HEK293 (cell line): ENCODE results near the gene ST7.
A peak's percentile ranks its signal among the peaks of the same experiment; 100 is the strongest.

ENCODE experiments used
- CTCF ChIA-PET: fragments of 350-600 bp; formaldehyde crosslinking; extraction: SDS; loops from one replicate; lab custom pipeline; 2021; ENCODE audit warnings: antibody characterized with exemption; lab: Yijun Ruan, JAX
- POLR2A ChIA-PET: fragments of 300-600 bp; formaldehyde crosslinking; extraction: SDS; loops from one replicate; lab custom pipeline; 2020; ENCODE audit warnings: antibody characterized with exemption, inconsistent platforms; lab: Yijun Ruan, JAX
- H3K27ac ChIP-seq: fragments of 200-500 bp; sonication (Bioruptor generic); 2 replicates; pipeline ENCODE4 v1.5.1; 2014; ENCODE audit warnings: low read depth, low read length, control low read depth, inconsistent platforms; ENCODE audit errors: extremely low read depth
- H3K36me3 ChIP-seq, 2 experiments: fragments of 200-500 bp in 1 of 2; sonication (Bioruptor generic) in 1 of 2; 1 replicate in 1 of 2; 2 replicates in 1 of 2; pipeline ENCODE4 v1.5.1; 2014 to 2017; ENCODE audit warnings: inconsistent platforms in 2 of 2, low read length in 2 of 2; ENCODE audit not compliant: control insufficient read depth in 2 of 2, insufficient read depth in 1 of 2
- H3K4me1 ChIP-seq: fragments of 200-500 bp; sonication (Bioruptor generic); 2 replicates; pipeline ENCODE4 v1.5.1; 2014; ENCODE audit warnings: mild to moderate bottlenecking, low read length, inconsistent platforms; ENCODE audit not compliant: control insufficient read depth, insufficient read depth
- H3K4me3 ChIP-seq: 2 replicates; pipeline ENCODE4 v1.5.1; 2011; ENCODE audit warnings: low read depth, mild to moderate bottlenecking, control low read depth, low read length, moderate library complexity
- H3K9me3 ChIP-seq: fragments of 200-500 bp; sonication (Bioruptor generic); 2 replicates; pipeline ENCODE4 v1.5.1; 2014; ENCODE audit warnings: low read depth, low read length, inconsistent platforms; ENCODE audit not compliant: control insufficient read depth, insufficient read depth
- MEIS1 ChIP-seq: sonication (generic); formaldehyde crosslinking; IDR thresholded peaks from 2 replicates; pipeline ENCODE4 v1.8.1; 2022; ENCODE audit warnings: missing genetic modification reagents, mild to moderate bottlenecking, borderline replicate concordance
- TRIM28 ChIP-seq: IDR thresholded peaks from 2 replicates; pipeline ENCODE4 v1.6.1; 2011; ENCODE audit warnings: low read length, control low read depth, borderline replicate concordance
- ZBTB17 ChIP-seq: fragments of 450-650 bp; formaldehyde crosslinking; IDR thresholded peaks from 2 replicates; pipeline ENCODE4 v1.5.1; 2016; ENCODE audit warnings: missing biosample characterization, missing genetic modification characterization
- ZBTB21 ChIP-seq: fragments of 450-650 bp; formaldehyde crosslinking; IDR thresholded peaks from 2 replicates; pipeline ENCODE4 v1.5.1; 2017; ENCODE audit warnings: missing biosample characterization, missing genetic modification characterization
- ZNF10 ChIP-seq: fragments of 450-650 bp; formaldehyde crosslinking; IDR thresholded peaks from 2 replicates; pipeline ENCODE4 v1.5.1; 2017; ENCODE audit warnings: missing biosample characterization, missing genetic modification characterization
- ZNF132 ChIP-seq: fragments of 450-650 bp; formaldehyde crosslinking; IDR thresholded peaks from 2 replicates; pipeline ENCODE4 v1.5.1; 2017; ENCODE audit warnings: missing biosample characterization, missing genetic modification characterization, borderline replicate concordance
- ZNF155 ChIP-seq: fragments of 450-650 bp; formaldehyde crosslinking; IDR thresholded peaks from 2 replicates; pipeline ENCODE4 v1.5.1; 2016; ENCODE audit warnings: missing biosample characterization, missing genetic modification characterization
- ZNF16 ChIP-seq: fragments of 450-650 bp; formaldehyde crosslinking; IDR thresholded peaks from 2 replicates; pipeline ENCODE4 v1.5.1; 2016; ENCODE audit warnings: low read depth, missing biosample characterization, missing genetic modification characterization
- ZNF184 ChIP-seq: fragments of 450-650 bp; IDR thresholded peaks from 2 replicates; pipeline ENCODE4 v1.5.1; 2018; ENCODE audit warnings: missing biosample characterization, mild to moderate bottlenecking, missing genetic modification characterization
- ZNF2 ChIP-seq: fragments of 450-650 bp; formaldehyde crosslinking; IDR thresholded peaks from 2 replicates; pipeline ENCODE4 v1.5.1; 2016; ENCODE audit warnings: missing biosample characterization, missing genetic modification characterization
- ZNF433 ChIP-seq: fragments of 450-650 bp; formaldehyde crosslinking; IDR thresholded peaks from 2 replicates; pipeline ENCODE4 v1.5.1; 2016; ENCODE audit warnings: missing biosample characterization, missing genetic modification characterization, low read depth
- ZNF514 ChIP-seq: fragments of 450-650 bp; formaldehyde crosslinking; IDR thresholded peaks from 2 replicates; pipeline ENCODE4 v1.5.1; 2016; ENCODE audit warnings: missing biosample characterization, missing genetic modification characterization
- ZNF529 ChIP-seq: fragments of 450-650 bp; formaldehyde crosslinking; IDR thresholded peaks from 2 replicates; pipeline ENCODE4 v1.5.1; 2017; ENCODE audit warnings: missing genetic modification characterization, missing biosample characterization; ENCODE audit not compliant: insufficient replicate concordance
- ZNF561 ChIP-seq: fragments of 450-650 bp; IDR thresholded peaks from 2 replicates; pipeline ENCODE4 v1.5.1; 2018; ENCODE audit warnings: missing biosample characterization, missing genetic modification characterization, borderline replicate concordance
- ZNF585B ChIP-seq: fragments of 450-650 bp; formaldehyde crosslinking; IDR thresholded peaks from 2 replicates; pipeline ENCODE4 v1.5.1; 2016; ENCODE audit warnings: missing biosample characterization, missing genetic modification characterization
- ZNF785 ChIP-seq: fragments of 450-650 bp; formaldehyde crosslinking; IDR thresholded peaks from 2 replicates; pipeline ENCODE4 v1.5.1; 2016; ENCODE audit warnings: missing biosample characterization, missing genetic modification characterization
- ZNF792 ChIP-seq: fragments of 450-650 bp; formaldehyde crosslinking; IDR thresholded peaks from 2 replicates; pipeline ENCODE4 v1.5.1; 2016; ENCODE audit warnings: missing biosample characterization, missing genetic modification characterization
- TF ChIP-seq, protein P1 (sequence below): fragments of 450-650 bp; formaldehyde crosslinking; IDR thresholded peaks from 2 replicates; pipeline ENCODE4 v1.5.1; 2016; ENCODE audit warnings: missing biosample characterization, missing genetic modification characterization
- TF ChIP-seq, protein P2 (sequence below): fragments of 450-650 bp; formaldehyde crosslinking; IDR thresholded peaks from 2 replicates; pipeline ENCODE4 v1.5.1; 2017; ENCODE audit warnings: missing biosample characterization, mild to moderate bottlenecking, missing genetic modification characterization, moderate library complexity
- TF ChIP-seq, protein P3 (sequence below): fragments of 450-650 bp; formaldehyde crosslinking; IDR thresholded peaks from 2 replicates; pipeline ENCODE4 v1.5.1; 2016; ENCODE audit warnings: missing biosample characterization, missing genetic modification characterization

The ST7 gene

DNA sequence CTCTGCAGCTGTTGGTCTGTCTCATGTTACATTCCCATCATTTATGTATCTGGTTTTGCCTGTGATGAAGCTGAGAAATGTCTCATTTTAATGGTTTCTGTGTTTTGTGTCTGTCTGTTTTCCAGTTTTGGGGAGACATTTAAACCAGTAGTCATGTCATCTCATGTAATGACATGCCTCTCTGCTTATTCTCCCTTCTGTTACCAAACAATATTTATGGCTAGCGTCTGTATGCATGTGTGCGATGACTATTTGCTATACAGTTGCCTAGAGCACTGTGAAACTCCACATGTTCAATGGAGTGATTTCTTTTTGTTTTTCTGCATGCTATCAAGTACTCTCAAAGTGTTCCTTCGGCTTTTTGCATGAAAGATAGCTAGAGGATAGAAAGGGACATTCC, 132.0 kb downstream of the ST7 start:
- ChIA-PET POLR2A (no interaction called here), CTCF (interaction anchor here (0.6 to 1.1 kb wide), 5 partner anchors 41 to 746 kb away, joined by 3 to 5 read pairs (median 3); no protein-coding TSS in a partner anchor)
- no peak overlapping the region for H3K4me3 ChIP-seq
- H3K27ac ChIP-seq, result no peak overlapping the region
- TF ChIP-seq TRIM28, result no peak
- no peak for TF ChIP-seq ZNF16 (tag by site-specific recombination)
- no peak for TF ChIP-seq ZBTB21
- no peak for TF ChIP-seq ZNF529 (tag by site-specific recombination)
- no peak for TF ChIP-seq ZNF792 (tag by site-specific recombination)
- TF ChIP-seq ZNF184, result no peak
- TF ChIP-seq ZBTB17, result no peak
- TF ChIP-seq, protein P1, sequence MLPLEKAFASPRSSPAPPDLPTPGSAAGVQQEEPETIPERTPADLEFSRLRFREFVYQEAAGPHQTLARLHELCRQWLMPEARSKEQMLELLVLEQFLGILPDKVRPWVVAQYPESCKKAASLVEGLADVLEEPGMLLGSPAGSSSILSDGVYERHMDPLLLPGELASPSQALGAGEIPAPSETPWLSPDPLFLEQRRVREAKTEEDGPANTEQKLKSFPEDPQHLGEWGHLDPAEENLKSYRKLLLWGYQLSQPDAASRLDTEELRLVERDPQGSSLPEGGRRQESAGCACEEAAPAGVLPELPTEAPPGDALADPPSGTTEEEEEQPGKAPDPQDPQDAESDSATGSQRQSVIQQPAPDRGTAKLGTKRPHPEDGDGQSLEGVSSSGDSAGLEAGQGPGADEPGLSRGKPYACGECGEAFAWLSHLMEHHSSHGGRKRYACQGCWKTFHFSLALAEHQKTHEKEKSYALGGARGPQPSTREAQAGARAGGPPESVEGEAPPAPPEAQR (tag by site-specific recombination), result no peak
- no peak for TF ChIP-seq ZNF514 (tag by site-specific recombination)
- no peak for TF ChIP-seq ZNF10 (tag by site-specific recombination)
- TF ChIP-seq ZNF132 (tag by site-specific recombination), result no peak
- no peak for TF ChIP-seq ZNF2
- H3K9me3 ChIP-seq, result no peaks in the 10 kb centered on the region
- no peaks in the 10 kb centered on the region for H3K36me3 ChIP-seq
- H3K4me1 ChIP-seq, result peaks cover 6% of the 10 kb centered on the region

DNA sequence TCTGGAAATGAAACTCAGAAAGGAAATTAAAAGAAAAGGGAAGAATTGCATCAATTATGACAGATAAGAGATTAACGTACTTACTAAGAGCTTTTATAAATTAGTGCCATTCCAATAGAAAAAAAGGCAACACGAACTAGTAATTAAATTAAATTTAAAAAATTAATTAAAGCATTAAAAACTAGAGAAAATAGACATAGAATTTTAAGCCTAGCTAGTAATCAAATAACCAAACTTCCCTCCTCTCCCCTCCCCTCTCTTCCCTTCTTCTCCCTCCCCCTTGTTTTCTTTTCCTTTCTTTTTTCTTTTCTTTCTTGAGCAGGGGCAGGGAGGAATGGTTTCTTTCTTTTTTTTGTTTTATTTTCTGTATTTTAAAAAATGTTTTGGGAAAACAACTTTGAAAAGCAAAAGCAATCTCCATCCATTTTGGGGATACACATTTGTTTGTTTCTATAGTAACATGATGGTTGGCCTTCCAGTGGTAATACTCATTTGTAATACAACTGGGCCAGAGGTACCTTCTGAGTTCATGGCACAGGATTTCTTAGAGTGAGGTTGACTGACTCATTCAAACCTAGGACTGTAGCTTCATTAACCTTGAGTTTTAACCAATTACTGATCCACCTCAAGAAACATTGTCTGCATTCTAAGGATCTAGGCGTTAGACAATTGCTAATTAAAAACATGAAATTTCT, 132.6 kb downstream of the ST7 start:
- POLR2A ChIA-PET, result no interaction called here
- no peaks in the 10 kb centered on the region for H3K36me3 ChIP-seq
- no peaks in the 10 kb centered on the region for H3K9me3 ChIP-seq
- H3K27ac ChIP-seq, result no peak overlapping the region
- TF ChIP-seq ZNF585B (no peak), MEIS1 (CRISPR knock-in tag) (no peak), ZNF785 (tag by site-specific recombination) (no peak), ZNF433 (tag by site-specific recombination) (no peak), ZNF155 (no peak), ZNF561 (tag by site-specific recombination) (no peak)
- TF ChIP-seq, protein P2, sequence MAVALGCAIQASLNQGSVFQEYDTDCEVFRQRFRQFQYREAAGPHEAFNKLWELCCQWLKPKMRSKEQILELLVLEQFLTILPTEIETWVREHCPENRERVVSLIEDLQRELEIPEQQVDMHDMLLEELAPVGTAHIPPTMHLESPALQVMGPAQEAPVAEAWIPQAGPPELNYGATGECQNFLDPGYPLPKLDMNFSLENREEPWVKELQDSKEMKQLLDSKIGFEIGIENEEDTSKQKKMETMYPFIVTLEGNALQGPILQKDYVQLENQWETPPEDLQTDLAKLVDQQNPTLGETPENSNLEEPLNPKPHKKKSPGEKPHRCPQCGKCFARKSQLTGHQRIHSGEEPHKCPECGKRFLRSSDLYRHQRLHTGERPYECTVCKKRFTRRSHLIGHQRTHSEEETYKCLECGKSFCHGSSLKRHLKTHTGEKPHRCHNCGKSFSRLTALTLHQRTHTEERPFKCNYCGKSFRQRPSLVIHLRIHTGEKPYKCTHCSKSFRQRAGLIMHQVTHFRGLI, result peak; percentile 67; the same call in 1 of the 2 replicates
- TF ChIP-seq, protein P3, sequence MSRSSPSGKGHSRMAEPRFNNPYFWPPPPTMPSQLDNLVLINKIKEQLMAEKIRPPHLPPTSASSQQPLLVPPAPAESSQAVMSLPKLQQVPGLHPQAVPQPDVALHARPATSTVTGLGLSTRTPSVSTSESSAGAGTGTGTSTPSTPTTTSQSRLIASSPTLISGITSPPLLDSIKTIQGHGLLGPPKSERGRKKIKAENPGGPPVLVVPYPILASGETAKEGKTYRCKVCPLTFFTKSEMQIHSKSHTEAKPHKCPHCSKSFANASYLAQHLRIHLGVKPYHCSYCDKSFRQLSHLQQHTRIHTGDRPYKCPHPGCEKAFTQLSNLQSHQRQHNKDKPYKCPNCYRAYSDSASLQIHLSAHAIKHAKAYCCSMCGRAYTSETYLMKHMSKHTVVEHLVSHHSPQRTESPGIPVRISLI, result no peak
- CTCF ChIA-PET, result interaction anchor here (0.6 to 1.1 kb wide), 6 partner anchors 39 to 746 kb away, joined by 3 to 5 read pairs (median 3); no protein-coding TSS in a partner anchor
- H3K4me3 ChIP-seq, result no peak overlapping the region
- H3K4me1 ChIP-seq, result peaks cover 6% of the 10 kb centered on the region
